Stimulated activated CD8-positive, alpha-beta memory T cell treated with anti-CD3 and anti-CD28 coated beads, Interleukin-15, amount 100 ng/mL, for 4 hours (primary cell): ENCODE results near the gene HOXC4.
"Not testable (repeated sequence)": the region's sequence is repeated elsewhere in the genome, so short reads cannot be mapped to it uniquely, and the experiment has no call there.

Experiments
- DNase-seq, 2 donors: peaks; one replicate each; pipeline ENCODE4 v3.0.0-alpha.2; 2020; ENCODE audit warnings: low read depth in 2 of 2

Gene HOXC4

GRCh38 chr12:54055552-54055951 lies 1.9 kb downstream of the HOXC4 start:
- no peak for DNase-seq

- no peak for DNase-seq
These were observed 2.5 kb downstream of the HOXC4 start for GRCh38 chr12:54056110-54056509.

- no peak for DNase-seq
These were observed 4.6 kb downstream of the HOXC4 start for GRCh38 chr12:54058128-54058768.

GRCh38 chr12:54059668-54060067 lies 6.0 kb downstream of the HOXC4 start:
- DNase-seq: no peak

- DNase-seq: no peak
These were observed 6.7 kb downstream of the HOXC4 start for GRCh38 chr12:54060174-54060974.

GRCh38 chr12:54060975-54061778 lies 7.5 kb downstream of the HOXC4 start:
- DNase-seq: no peak

GRCh38 chr12:54065677-54066076 lies 12.0 kb downstream of the HOXC4 start:
- no peak for DNase-seq

- no peak for DNase-seq
These were observed 12.8 kb downstream of the HOXC4 start for GRCh38 chr12:54066408-54066807.

GRCh38 chr12:54068418-54069070 lies 14.9 kb downstream of the HOXC4 start:
- no peak for DNase-seq

- no peak for DNase-seq
These were observed 18.3 kb downstream of the HOXC4 start for GRCh38 chr12:54071942-54072341.

- DNase-seq: no peak
These were observed 20.7 kb downstream of the HOXC4 start for GRCh38 chr12:54074308-54074707.

GRCh38 chr12:54075409-54075808 lies 21.8 kb downstream of the HOXC4 start:
- no peak for DNase-seq

GRCh38 chr12:54075974-54076373 lies 22.3 kb downstream of the HOXC4 start:
- no peak for DNase-seq

- DNase-seq: not testable (repeated sequence)
These were observed 24.2 kb downstream of the HOXC4 start for GRCh38 chr12:54077843-54078242.

GRCh38 chr12:54079115-54079514 lies 25.5 kb downstream of the HOXC4 start:
- not testable (repeated sequence) for DNase-seq

GRCh38 chr12:54080008-54080924 lies 26.6 kb downstream of the HOXC4 start:
- not testable (repeated sequence) for DNase-seq

GRCh38 chr12:54081053-54081514 lies 27.4 kb downstream of the HOXC4 start:
- peak in 1 of 2 donors; percentile 16 for DNase-seq

- not testable (repeated sequence) for DNase-seq
These were observed 28.2 kb downstream of the HOXC4 start for GRCh38 chr12:54081581-54082396.

- peak; percentile 4 to 10 for DNase-seq
These were observed 28.8 kb downstream of the HOXC4 start for GRCh38 chr12:54082397-54082892.

GRCh38 chr12:54088011-54088410 lies 34.4 kb downstream of the HOXC4 start:
- DNase-seq: not testable (repeated sequence)
